GM12875 (cell line): Measurements from ENCODE around the gene MOB3A.

Source experiments
- H3K4me3 ChIP-seq: one replicate; pipeline ENCODE4 v1.5.1; 2011; ENCODE audit warnings: low read depth, low read length, control low read depth
- CTCF ChIP-seq: IDR thresholded peaks from 2 replicates; pipeline ENCODE4 v1.5.1; 2011; ENCODE audit warnings: low read depth, mild to moderate bottlenecking, control low read depth, inconsistent platforms, low read length, moderate library complexity, borderline replicate concordance; ENCODE audit not compliant: insufficient read depth

Gene MOB3A

GRCh38 chr19:2112516-2113320 is 16.6 kb upstream of the MOB3A start:
- TF ChIP-seq CTCF = no peak
- no peak overlapping the region for H3K4me3 ChIP-seq

- H3K4me3 ChIP-seq = no peak overlapping the region
- no peak for TF ChIP-seq CTCF
Measured at GRCh38 chr19:2111886-2112285, 15.8 kb upstream of the MOB3A start.

- no peak overlapping the region for H3K4me3 ChIP-seq
- no peak for TF ChIP-seq CTCF
Measured at GRCh38 chr19:2111425-2111824, 15.3 kb upstream of the MOB3A start.

- no peak for TF ChIP-seq CTCF
- no peak overlapping the region for H3K4me3 ChIP-seq
Measured at GRCh38 chr19:2110822-2111221, 14.7 kb upstream of the MOB3A start.

GRCh38 chr19:2109046-2109864 is 13.1 kb upstream of the MOB3A start:
- TF ChIP-seq CTCF = no peak
- H3K4me3 ChIP-seq = no peak overlapping the region

GRCh38 chr19:2108251-2109016 is 12.3 kb upstream of the MOB3A start:
- TF ChIP-seq CTCF = no peak
- no peak overlapping the region for H3K4me3 ChIP-seq
